ENCODE data around the gene MGRN1.
"Not testable (repeated sequence)": the region's sequence is repeated elsewhere in the genome, so short reads cannot be mapped to it uniquely, and the experiment has no call there.

MGRN1 gene

GRCh38 chr16:4640572-4641305, 16.1 kb downstream of the MGRN1 start:
- Histone ChIP-seq H3K27me3 (ENCODE audit: control insufficient read depth, insufficient read depth, low read length) (no peaks in the 10 kb centered on the region), H3K36me3 (ENCODE audit: control insufficient read depth, insufficient read depth, low read length) (peaks cover 3% of the 10 kb centered on the region; the same call in 1 of the 2 replicates), H3K27ac (ENCODE audit: low read length) (no peak overlapping the region), H3K9me3 (ENCODE audit: control insufficient read depth, insufficient read depth, low read length) (no peaks in the 10 kb centered on the region), H3K4me1 (ENCODE audit: control insufficient read depth, insufficient read depth, low read length) (no peaks in the 10 kb centered on the region; the same call in 1 of the 2 replicates), H3K4me3 (ENCODE audit: low read length) (no peak overlapping the region)
- DNase-seq (ENCODE audit: low read depth, low spot score), result no peak
- WGBS (ENCODE audit: insufficient coverage, insufficient read length), result no CpG with 5 or more reads among the region's 19 CpGs

GRCh38 chr16:4641306-4641687, 16.7 kb downstream of the MGRN1 start:
- DNase-seq (ENCODE audit: low read depth, low spot score), result no peak
- Histone ChIP-seq H3K4me3 (ENCODE audit: low read length) (no peak overlapping the region), H3K27ac (ENCODE audit: low read length) (no peak overlapping the region), H3K36me3 (ENCODE audit: control insufficient read depth, insufficient read depth, low read length) (peaks cover 3% of the 10 kb centered on the region; the same call in 1 of the 2 replicates), H3K4me1 (ENCODE audit: control insufficient read depth, insufficient read depth, low read length) (no peaks in the 10 kb centered on the region; the same call in 1 of the 2 replicates), H3K9me3 (ENCODE audit: control insufficient read depth, insufficient read depth, low read length) (no peaks in the 10 kb centered on the region), H3K27me3 (ENCODE audit: control insufficient read depth, insufficient read depth, low read length) (no peaks in the 10 kb centered on the region)
- WGBS (ENCODE audit: insufficient coverage, insufficient read length), result no CpG with 5 or more reads among the region's 5 CpGs

DNA sequence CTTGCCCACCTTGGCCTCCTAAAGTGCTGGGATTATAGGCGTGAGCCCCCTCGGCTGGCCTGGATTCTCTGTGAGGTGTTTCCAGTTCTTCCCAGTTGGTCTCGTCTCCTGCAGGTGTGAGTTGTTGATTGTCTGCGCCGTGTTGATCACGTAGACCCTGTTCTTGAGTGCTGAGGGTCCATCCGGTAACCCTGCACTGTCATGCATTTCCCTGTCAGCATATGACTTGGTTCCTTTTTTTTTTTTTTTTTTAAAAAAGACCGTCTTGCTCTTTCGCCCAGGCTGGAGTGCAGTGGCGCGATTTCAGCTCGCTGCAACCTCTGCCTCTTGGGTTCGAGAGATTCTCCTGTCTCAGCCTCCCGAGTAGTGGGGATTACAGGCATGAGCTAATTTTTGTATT, 17.3 kb downstream of the MGRN1 start:
- no CpG with 5 or more reads among the region's 14 CpGs for WGBS (ENCODE audit: insufficient coverage, insufficient read length)
- no peak overlapping the region for H3K27ac ChIP-seq (ENCODE audit: low read length)

DNA sequence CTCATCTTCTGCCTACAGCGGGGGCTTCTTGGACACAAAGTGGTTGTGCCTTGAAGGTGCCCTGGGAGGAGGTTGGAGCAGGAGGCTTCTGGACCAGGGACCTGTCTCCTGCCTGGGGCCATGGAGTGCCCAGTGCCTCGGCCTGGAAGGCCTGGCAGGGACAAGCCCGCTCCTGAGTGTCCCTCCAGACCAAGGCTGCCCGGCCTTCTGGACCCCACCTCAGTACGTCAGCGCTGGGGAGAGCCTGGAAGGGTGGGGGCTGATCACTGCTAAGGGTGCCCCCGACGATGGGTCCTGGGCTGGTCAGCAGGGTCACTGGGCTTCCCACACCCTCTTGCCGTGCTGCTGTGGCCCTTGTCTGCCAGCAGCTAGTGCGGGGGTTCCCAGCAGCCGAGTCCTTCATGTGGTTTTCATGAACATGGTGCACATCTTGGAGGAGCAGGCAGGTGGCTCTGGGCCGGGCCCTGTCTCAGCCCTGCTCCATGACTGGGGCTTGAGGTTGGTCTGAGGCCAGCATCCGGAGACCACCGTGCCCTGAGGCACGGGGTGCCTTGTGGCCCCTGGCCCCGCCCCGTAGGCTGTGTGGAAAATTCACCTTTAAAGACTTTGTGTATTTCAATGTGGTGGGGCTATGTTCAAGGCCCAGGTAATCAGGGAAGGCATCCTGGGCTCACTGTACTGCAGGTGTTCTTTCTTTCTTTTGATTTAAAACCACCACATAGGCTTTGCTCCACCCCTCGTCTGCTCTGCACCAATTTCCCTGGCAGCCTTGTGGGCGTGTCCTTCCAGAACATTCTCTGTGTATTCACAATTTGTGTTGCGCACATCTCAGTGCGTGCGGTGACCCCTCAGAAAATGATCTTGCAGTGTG, 22.4 kb downstream of the MGRN1 start:
- H3K27ac ChIP-seq (ENCODE audit: low read length), result no peak overlapping the region
- H3K9me3 ChIP-seq (ENCODE audit: control insufficient read depth, insufficient read depth, low read length), result no peaks in the 10 kb centered on the region
- H3K4me3 ChIP-seq (ENCODE audit: low read length), result no peak overlapping the region
- no peaks in the 10 kb centered on the region for H3K36me3 ChIP-seq (ENCODE audit: control insufficient read depth, insufficient read depth, low read length)
- no peaks in the 10 kb centered on the region for H3K4me1 ChIP-seq (ENCODE audit: control insufficient read depth, insufficient read depth, low read length)
- WGBS (ENCODE audit: insufficient coverage, insufficient read length), result no CpG with 5 or more reads among the region's 22 CpGs
- DNase-seq (ENCODE audit: low read depth, low spot score), result no peak
- H3K27me3 ChIP-seq (ENCODE audit: control insufficient read depth, insufficient read depth, low read length), result no peaks in the 10 kb centered on the region

More for the DNA sequence above, 17.3 kb downstream of the MGRN1 start:
- no peak for DNase-seq (ENCODE audit: low read depth, low spot score)
- Histone ChIP-seq H3K4me3 (ENCODE audit: low read length) (no peak overlapping the region), H3K27me3 (ENCODE audit: control insufficient read depth, insufficient read depth, low read length) (no peaks in the 10 kb centered on the region), H3K36me3 (ENCODE audit: control insufficient read depth, insufficient read depth, low read length) (peaks cover 3% of the 10 kb centered on the region; the same call in 1 of the 2 replicates), H3K4me1 (ENCODE audit: control insufficient read depth, insufficient read depth, low read length) (no peaks in the 10 kb centered on the region; the same call in 1 of the 2 replicates), H3K9me3 (ENCODE audit: control insufficient read depth, insufficient read depth, low read length) (no peaks in the 10 kb centered on the region)

DNA sequence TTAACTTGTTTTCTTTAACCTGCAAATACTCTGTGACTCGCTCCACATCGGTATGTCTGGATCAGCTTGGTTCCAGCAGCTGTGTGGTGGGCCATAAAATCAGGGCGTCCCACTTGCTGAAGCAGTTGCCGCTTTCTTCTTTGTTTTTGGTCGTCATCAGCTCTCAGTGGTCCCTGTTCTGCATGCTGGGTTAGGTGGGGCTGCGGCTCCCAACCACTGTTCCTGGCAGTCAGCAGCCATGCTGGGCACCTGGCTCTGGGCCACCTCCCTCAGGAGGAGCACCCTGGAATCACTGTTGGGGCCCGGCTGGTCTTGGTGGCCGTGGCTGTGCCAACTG, 23.0 kb downstream of the MGRN1 start:
- H3K27me3 ChIP-seq (ENCODE audit: control insufficient read depth, insufficient read depth, low read length), result no peaks in the 10 kb centered on the region
- H3K4me1 ChIP-seq (ENCODE audit: control insufficient read depth, insufficient read depth, low read length), result no peaks in the 10 kb centered on the region
- DNase-seq (ENCODE audit: low read depth, low spot score), result no peak
- H3K4me3 ChIP-seq (ENCODE audit: low read length), result no peak overlapping the region
- no peak overlapping the region for H3K27ac ChIP-seq (ENCODE audit: low read length)
- no peaks in the 10 kb centered on the region; the same call in 1 of the 2 replicates for H3K36me3 ChIP-seq (ENCODE audit: control insufficient read depth, insufficient read depth, low read length)
- no peaks in the 10 kb centered on the region for H3K9me3 ChIP-seq (ENCODE audit: control insufficient read depth, insufficient read depth, low read length)
- no CpG with 5 or more reads among the region's 8 CpGs for WGBS (ENCODE audit: insufficient coverage, insufficient read length)

DNA sequence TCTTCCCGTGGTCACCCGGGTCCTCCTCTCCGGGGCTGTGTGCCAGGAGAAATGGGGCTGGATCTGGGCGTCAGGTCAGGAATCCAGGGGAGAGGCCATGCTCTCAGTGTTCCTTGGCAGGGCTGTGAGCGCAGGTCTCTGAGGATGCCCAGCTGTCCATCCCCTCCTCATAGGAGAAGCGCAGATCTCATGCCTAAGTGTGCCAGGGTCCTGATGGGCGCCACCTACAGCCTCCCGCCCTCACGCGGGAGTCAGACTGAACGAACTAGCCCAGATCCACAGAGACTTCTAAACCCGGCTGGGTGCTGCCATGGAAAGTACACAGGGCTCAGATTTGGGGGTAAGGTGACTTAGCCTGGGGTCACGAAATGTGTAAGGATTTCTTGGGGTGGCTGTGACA, 24.3 kb downstream of the MGRN1 start:
- DNase-seq (ENCODE audit: low read depth, low spot score), result no peak
- Histone ChIP-seq H3K36me3 (ENCODE audit: control insufficient read depth, insufficient read depth, low read length) (no peaks in the 10 kb centered on the region; the same call in 1 of the 2 replicates), H3K9me3 (ENCODE audit: control insufficient read depth, insufficient read depth, low read length) (no peaks in the 10 kb centered on the region), H3K27me3 (ENCODE audit: control insufficient read depth, insufficient read depth, low read length) (no peaks in the 10 kb centered on the region), H3K27ac (ENCODE audit: low read length) (no peak overlapping the region), H3K4me3 (ENCODE audit: low read length) (no peak overlapping the region), H3K4me1 (ENCODE audit: control insufficient read depth, insufficient read depth, low read length) (no peaks in the 10 kb centered on the region)
- no CpG with 5 or more reads among the region's 13 CpGs for WGBS (ENCODE audit: insufficient coverage, insufficient read length)

DNA sequence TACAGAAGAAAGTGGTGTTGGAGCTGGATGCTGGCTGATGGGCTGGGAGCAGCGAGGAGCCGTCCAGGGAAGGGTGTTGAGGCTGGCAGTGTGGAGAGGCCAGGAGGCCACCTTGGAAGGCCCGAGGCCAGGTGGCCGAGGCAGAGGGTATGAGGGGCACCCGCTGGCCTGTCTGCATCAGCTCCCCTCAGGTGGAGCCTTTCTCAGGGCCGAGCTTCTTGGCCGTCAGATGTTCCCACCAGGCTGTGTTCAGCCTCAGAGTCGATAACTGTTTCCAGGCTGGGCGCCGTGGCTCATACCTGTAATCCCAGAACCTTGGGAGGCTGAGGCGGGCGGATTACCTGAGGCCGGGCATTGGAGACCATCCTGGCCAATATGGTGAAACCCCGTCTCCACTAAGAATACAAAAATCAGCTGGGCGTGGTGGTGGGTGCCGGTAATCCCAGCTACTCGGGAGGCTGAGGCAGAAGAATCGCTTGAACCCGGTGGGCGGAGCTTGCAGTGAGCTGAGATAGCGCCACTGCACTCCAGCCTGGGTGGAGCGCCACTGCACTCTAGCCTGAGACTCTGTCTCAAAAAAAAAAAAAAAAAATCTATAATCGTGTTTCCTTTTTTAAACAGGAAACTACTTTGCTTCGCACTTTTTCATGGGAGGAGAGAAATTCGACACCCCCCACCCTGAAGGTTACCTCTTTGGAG, 25.3 kb downstream of the MGRN1 start:
- no peak overlapping the region for H3K27ac ChIP-seq (ENCODE audit: low read length)
- H3K4me1 ChIP-seq (ENCODE audit: control insufficient read depth, insufficient read depth, low read length), result no peaks in the 10 kb centered on the region
- no peak for DNase-seq (ENCODE audit: low read depth, low spot score)
- no peak overlapping the region for H3K4me3 ChIP-seq (ENCODE audit: low read length)
- no CpG with 5 or more reads among the region's 25 CpGs for WGBS (ENCODE audit: insufficient coverage, insufficient read length)
- no peaks in the 10 kb centered on the region for H3K9me3 ChIP-seq (ENCODE audit: control insufficient read depth, insufficient read depth, low read length)
- H3K27me3 ChIP-seq (ENCODE audit: control insufficient read depth, insufficient read depth, low read length), result no peaks in the 10 kb centered on the region
- H3K36me3 ChIP-seq (ENCODE audit: control insufficient read depth, insufficient read depth, low read length), result peaks cover 4% of the 10 kb centered on the region

- H3K36me3 ChIP-seq (ENCODE audit: control insufficient read depth, insufficient read depth, low read length); H3K4me3 ChIP-seq (ENCODE audit: low read length); H3K9me3 ChIP-seq (ENCODE audit: control insufficient read depth, insufficient read depth, low read length); H3K27me3 ChIP-seq (ENCODE audit: control insufficient read depth, insufficient read depth, low read length); H3K4me1 ChIP-seq (ENCODE audit: control insufficient read depth, insufficient read depth, low read length); H3K27ac ChIP-seq (ENCODE audit: low read length): not testable (repeated sequence)
- no CpG with 5 or more reads among the region's 15 CpGs for WGBS (ENCODE audit: insufficient coverage, insufficient read length)
- peak; percentile 73 for DNase-seq (ENCODE audit: low read depth, low spot score)
Observed at GRCh38 chr16:4650443-4651074, 25.9 kb downstream of the MGRN1 start.

DNA sequence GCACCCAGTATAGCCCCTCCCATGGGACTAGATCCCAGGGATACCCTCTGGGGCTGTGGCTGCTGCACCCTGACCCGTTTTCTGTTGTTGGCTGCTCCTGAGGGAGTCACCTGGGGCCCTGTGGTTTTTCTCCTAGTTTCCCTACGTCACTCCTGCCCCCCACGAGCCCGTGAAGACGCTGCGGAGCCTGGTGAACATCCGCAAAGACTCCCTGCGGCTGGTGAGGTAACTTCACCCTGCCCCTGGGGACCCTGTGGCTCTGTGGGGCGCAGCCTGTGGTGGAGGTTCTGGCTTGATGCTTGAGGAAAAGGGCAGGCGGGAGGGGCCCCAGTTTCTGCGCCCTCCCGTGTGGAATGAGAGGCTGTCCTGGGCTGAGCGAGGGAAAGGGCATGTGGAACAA, 27.2 kb downstream of the MGRN1 start:
- no peak overlapping the region for H3K4me3 ChIP-seq (ENCODE audit: low read length)
- no peaks in the 10 kb centered on the region for H3K27me3 ChIP-seq (ENCODE audit: control insufficient read depth, insufficient read depth, low read length)
- no peak for DNase-seq (ENCODE audit: low read depth, low spot score)
- H3K4me1 ChIP-seq (ENCODE audit: control insufficient read depth, insufficient read depth, low read length), result no peaks in the 10 kb centered on the region; the same call in 1 of the 2 replicates
- no CpG with 5 or more reads among the region's 13 CpGs for WGBS (ENCODE audit: insufficient coverage, insufficient read length)
- peaks cover 7% of the 10 kb centered on the region for H3K36me3 ChIP-seq (ENCODE audit: control insufficient read depth, insufficient read depth, low read length)
- no peaks in the 10 kb centered on the region for H3K9me3 ChIP-seq (ENCODE audit: control insufficient read depth, insufficient read depth, low read length)
- H3K27ac ChIP-seq (ENCODE audit: low read length), result no peak overlapping the region

- no CpG with 5 or more reads among the region's 25 CpGs for WGBS (ENCODE audit: insufficient coverage, insufficient read length)
- no peak for DNase-seq (ENCODE audit: low read depth, low spot score)
- Histone ChIP-seq H3K27ac (ENCODE audit: low read length) (no peak overlapping the region), H3K36me3 (ENCODE audit: control insufficient read depth, insufficient read depth, low read length) (peaks cover 7% of the 10 kb centered on the region), H3K9me3 (ENCODE audit: control insufficient read depth, insufficient read depth, low read length) (no peaks in the 10 kb centered on the region), H3K27me3 (ENCODE audit: control insufficient read depth, insufficient read depth, low read length) (no peaks in the 10 kb centered on the region), H3K4me3 (ENCODE audit: low read length) (no peak overlapping the region), H3K4me1 (ENCODE audit: control insufficient read depth, insufficient read depth, low read length) (no peaks in the 10 kb centered on the region; the same call in 1 of the 2 replicates)
Observed at GRCh38 chr16:4652561-4652960, 27.9 kb downstream of the MGRN1 start.
